Effector CD8-positive, alpha-beta T cell (primary cell): Measurements from ENCODE around the gene CNTF.
"Not testable (repeated sequence)": the region's sequence is repeated elsewhere in the genome, so short reads cannot be mapped to it uniquely, and the experiment has no call there.

Experiments
- DNase-seq: peaks from one replicate; lab custom pipeline; 2025; lab: John Stamatoyannopoulos, UW
- total RNA-seq, 4 experiments: gene quantifications; one replicate each; lab custom pipeline; 2026; lab: John Stamatoyannopoulos, UW

CNTF gene, protein sequence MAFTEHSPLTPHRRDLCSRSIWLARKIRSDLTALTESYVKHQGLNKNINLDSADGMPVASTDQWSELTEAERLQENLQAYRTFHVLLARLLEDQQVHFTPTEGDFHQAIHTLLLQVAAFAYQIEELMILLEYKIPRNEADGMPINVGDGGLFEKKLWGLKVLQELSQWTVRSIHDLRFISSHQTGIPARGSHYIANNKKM
- 1.7 to 3.5 (median 2.4) reads per million in 4 experiments for total RNA-seq

GRCh38 chr11:58622344-58622743 is at the start of gene CNTF:
CNTF (plus strand) TSS chr11:58622665; CDS start chr11:58622753, 88 bp downstream.
- DNase-seq: no peak

DNA sequence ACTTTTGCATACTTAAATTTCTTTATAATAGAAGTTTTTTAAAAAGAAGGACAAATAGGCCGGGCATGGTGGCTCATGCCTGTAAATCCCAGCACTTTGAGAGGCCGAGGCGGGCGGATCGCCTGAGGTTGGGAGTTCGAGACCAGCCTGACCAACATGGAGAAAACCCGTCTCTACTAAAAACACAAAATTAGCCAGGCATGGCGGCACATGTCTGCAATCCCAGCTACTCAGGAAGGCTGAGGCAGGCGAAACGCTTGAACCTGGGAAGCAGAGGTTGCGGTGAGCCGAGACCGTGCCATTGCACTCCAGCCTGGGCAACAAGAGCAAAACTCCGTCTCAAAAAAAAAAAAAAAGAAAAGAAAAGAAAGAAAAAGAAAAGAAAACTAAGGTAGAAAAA is 49.6 kb upstream of the CNTF start:
- DNase-seq: not testable (repeated sequence)

DNA sequence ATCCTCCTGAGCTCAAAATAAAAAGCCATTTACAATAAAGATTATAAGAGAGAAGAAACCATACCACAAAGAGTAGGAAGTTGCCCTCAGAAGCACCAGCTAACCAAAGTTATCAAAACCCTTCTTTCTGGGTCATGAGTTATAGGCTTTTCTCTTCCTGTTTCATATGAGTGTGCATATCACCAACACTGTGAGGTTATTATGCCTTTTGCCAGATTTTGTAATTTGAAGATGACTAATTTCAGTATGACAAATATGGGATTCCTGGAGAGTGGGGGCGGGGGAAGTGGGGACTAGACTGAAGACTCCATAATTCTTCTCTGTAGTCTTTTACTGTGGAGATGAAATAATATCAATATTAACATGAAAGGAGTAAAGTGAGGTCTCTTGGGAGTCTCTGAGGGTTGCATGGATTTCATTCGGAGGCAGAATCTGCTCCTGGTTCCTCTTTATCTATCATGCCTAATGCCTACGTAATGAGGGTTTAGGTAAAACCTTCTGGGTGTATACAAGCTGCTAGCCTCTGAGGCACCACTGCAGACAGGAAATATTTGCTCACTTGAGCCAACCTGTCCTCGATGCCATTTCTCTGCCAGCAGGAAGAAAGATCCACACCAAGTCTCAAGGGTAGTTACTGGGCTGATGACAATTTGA is 48.9 kb upstream of the CNTF start:
- peak; percentile 25 for DNase-seq

DNA sequence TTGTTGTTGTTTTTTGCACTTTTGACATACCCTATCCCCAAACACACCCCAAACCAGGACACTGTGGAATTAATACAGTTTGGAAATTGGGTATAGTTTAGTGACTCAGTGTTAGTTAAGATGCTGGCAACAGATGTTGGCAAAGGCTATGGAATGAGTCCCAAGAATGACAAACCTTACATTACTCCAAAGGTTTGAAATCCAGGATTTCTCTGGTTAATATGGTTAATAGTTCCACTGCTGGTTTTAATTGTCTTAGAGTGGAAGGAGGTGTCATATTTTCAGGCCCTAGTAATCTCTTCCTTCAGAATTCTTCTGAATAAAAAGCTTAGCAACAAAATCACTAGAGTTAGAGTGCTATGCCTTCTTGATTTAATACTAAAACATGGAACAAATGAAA is 47.6 kb upstream of the CNTF start:
- DNase-seq: no peak

- peak; percentile 31 for DNase-seq
Observed at GRCh38 chr11:58575377-58576020, 47.0 kb upstream of the CNTF start, which contains the start of gene LPXN. LPXN (minus strand) TSS chr11:58575856; CDS start chr11:58575772, 84 bp downstream.

DNA sequence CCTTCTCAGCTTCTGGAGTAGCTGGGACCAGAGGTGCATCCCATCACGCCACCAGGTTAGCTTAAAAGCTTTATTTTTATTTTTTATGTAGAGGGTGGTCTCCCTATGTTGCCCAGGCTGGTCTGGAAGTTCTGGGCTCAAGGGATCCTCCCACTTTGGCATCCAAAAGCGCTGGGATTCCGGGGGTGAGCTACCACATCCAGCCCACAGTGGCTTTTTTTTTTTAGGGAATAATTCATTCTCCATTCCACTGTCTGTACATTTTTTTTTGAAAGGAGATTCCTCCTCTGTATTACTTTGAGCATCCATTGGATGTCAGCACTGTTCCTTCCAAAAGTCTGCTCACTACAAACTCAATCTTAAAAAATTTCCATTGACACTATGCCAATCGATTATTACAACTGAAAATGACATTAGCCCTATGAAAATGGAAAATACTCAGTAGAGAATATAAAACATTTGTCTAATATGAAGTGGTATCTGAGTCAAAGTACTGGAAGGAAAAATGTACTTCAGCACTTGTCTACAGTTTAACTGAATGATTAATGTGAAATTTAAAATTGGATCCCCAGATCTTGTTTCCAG is 45.5 kb upstream of the CNTF start:
- DNase-seq: no peak

GRCh38 chr11:58577555-58578135 is 44.8 kb upstream of the CNTF start:
- peak; percentile 67 for DNase-seq

GRCh38 chr11:58578136-58578634 is 44.3 kb upstream of the CNTF start:
- DNase-seq: peak; percentile 90

GRCh38 chr11:58578635-58579191 is 43.8 kb upstream of the CNTF start, which contains the start of gene ZFP91:
ZFP91 (plus strand) TSS chr11:58579063; CDS start chr11:58579282, 219 bp downstream.
- DNase-seq: peak; percentile 95

DNA sequence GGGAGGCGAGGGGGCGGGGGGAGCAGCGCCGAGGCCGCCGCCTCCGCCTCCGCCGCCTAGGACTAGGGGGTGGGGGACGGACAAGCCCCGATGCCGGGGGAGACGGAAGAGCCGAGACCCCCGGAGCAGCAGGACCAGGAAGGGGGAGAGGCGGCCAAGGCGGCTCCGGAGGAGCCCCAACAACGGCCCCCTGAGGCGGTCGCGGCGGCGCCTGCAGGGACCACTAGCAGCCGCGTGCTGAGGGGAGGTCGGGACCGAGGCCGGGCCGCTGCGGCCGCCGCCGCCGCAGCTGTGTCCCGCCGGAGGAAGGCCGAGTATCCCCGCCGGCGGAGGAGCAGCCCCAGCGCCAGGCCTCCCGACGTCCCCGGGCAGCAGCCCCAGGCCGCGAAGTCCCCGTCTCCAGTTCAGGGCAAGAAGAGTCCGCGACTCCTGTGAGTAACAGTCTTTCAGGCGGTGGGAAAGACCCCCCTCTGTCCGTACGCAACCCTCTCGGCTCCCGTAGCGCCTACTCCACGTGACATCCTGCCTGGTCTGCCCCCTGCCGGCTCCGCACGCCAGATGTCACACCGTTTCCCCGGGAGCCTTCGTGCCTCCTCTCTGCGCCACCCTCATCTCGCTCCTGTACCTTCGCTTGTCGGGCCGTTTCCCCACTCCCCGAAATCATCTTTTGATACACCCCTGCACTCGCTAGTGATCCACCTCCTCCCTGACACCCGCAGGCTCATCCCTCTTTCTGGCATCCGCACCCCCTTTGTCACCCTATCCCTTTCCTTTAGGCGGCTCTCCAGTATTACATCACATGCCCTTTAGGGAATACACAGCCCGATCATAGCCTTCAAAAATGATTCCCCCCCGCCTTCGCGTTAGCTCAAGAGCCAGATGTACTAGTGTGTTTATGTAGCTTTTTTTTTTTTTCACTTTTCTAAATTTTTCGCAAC is 43.0 kb upstream of the CNTF start:
- DNase-seq: peak; percentile 88

GRCh38 chr11:58580311-58580710 is 42.2 kb upstream of the CNTF start:
- no peak for DNase-seq

DNA sequence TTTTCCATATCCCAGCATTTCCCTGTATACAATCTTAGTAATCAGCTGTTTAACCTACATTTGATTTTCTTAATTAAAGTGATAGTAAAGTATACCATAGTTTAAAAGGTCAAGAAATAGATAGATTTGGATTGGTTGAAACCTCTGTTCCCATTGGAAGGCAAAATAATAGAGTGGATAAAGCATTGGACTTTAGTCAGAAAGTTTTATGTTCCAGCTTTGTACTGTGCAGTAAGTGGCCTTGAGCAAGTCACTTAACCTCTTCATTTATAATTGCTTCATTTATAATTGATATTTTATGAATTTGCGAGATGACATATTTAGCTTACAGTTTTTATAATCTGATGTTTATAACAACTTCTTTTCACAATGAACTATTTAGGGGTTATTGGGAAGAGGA is 40.0 kb upstream of the CNTF start:
- DNase-seq: no peak

- DNase-seq: no peak
Observed at GRCh38 chr11:58586998-58587397, 35.5 kb upstream of the CNTF start.

- no peak for DNase-seq
Observed at GRCh38 chr11:58591659-58592058, 30.8 kb upstream of the CNTF start.

GRCh38 chr11:58592760-58593472 is 29.5 kb upstream of the CNTF start:
- no peak for DNase-seq

DNA sequence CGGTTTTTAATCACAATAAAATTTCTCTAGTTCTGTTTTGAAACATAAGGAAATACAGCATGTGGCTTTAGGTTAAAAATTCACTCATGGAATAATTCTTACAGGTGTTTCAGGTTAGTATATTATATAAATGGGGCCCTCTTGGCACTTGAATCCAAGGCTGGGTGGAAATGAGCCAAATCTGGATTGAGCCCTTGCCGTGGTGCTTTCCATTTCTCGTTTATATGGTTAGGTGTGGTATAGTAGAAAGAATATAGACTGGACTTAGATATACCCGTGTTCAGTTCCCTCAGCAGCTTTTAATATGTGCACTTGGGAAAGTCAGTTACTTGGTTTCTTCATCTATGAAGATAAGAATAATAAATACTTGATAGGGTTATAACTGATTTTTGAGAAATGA is 27.6 kb upstream of the CNTF start:
- DNase-seq: no peak

GRCh38 chr11:58596621-58597020 is 25.8 kb upstream of the CNTF start:
- no peak for DNase-seq

- DNase-seq: no peak
Observed at GRCh38 chr11:58597486-58598144, 24.9 kb upstream of the CNTF start.

- no peak for DNase-seq
Observed at GRCh38 chr11:58600510-58600909, 22.0 kb upstream of the CNTF start.
